GM12878 (cell line): ENCODE measurements around the gene NTRK3. TPM values are rescaled to one million over a fixed set of nuclear protein-coding genes. Genes with fewer than 3 reads are reported as not detected.

Experiments used
- ATAC-seq: fragments of 200-7000 bp; cut with Tn5 transposase; 3 replicates; pipeline ENCODE4 v1.9.1; 2020; ENCODE audit warnings: mild to moderate bottlenecking, moderate library complexity
- BruUV-seq: library from RNA; stranded (reverse); fragments of 400-500 nt; replicated peaks from 2 replicates; lab custom pipeline; 2021; lab: Mats Ljungman, UMichigan
- CTCF ChIA-PET: fragments of 300-600 bp; sonication (Branson Sonifier 250); formaldehyde crosslinking; extraction: SDS; loops from one replicate; lab custom pipeline; 2021; ENCODE audit warnings: inconsistent platforms; lab: Yijun Ruan, JAX
- POLR2A ChIA-PET: fragments of 350-600 bp; formaldehyde crosslinking; extraction: SDS; loops from one replicate; lab custom pipeline; 2021; ENCODE audit warnings: inconsistent platforms; lab: Charles Lee
- RAD21 ChIA-PET: fragments of 300-600 bp; sonication (Branson Sonifier 250); formaldehyde crosslinking; loops from one replicate; lab custom pipeline; 2023; ENCODE audit warnings: antibody characterized with exemption; ENCODE audit not compliant: unreplicated experiment; lab: Charles Lee
- SMC1A ChIA-PET: fragments of 300-600 bp; sonication (Branson Sonifier 250); formaldehyde crosslinking; loops from one replicate; lab custom pipeline; 2023; ENCODE audit not compliant: unreplicated experiment, uncharacterized antibody; lab: Charles Lee
- DNase-seq: peaks from one replicate; pipeline ENCODE4 v3.0.0-alpha.2; 2011; ENCODE audit warnings: low read depth, low spot score
- FAIRE-seq: peaks from 3 replicates; lab custom pipeline; 2011; peaks lifted over from hg19 to GRCh38; lab: Jason Lieb, UNC
- H2AFZ ChIP-seq: 2 replicates; pipeline ENCODE4 v1.6.0; 2011; ENCODE audit warnings: low read depth, low read length, control low read depth; ENCODE audit not compliant: control insufficient read depth
- H3K27ac ChIP-seq: 2 replicates; pipeline ENCODE4 v1.5.1; 2011; ENCODE audit warnings: control low read depth; ENCODE audit not compliant: control insufficient read depth, insufficient read depth
- H3K27me3 ChIP-seq, 2 experiments: replicated peaks in 1 of 2; 2 replicates each; pipeline versions ENCODE4 v1.6.0 to v1.6.1; 2011; ENCODE audit warnings: low read length in 1 of 2; ENCODE audit not compliant: control insufficient read depth in 2 of 2, insufficient read depth in 2 of 2
- H3K36me3 ChIP-seq, 2 experiments: 2 replicates each; pipeline ENCODE4 v1.5.1; 2011; ENCODE audit warnings: low read length in 1 of 2; ENCODE audit not compliant: control insufficient read depth in 2 of 2, insufficient read depth in 2 of 2
- H3K4me1 ChIP-seq: 2 replicates; pipeline ENCODE4 v1.6.1; 2011; ENCODE audit warnings: mild to moderate bottlenecking, low read length, moderate library complexity, mixed read lengths; ENCODE audit not compliant: control insufficient read depth, insufficient read depth
- H3K4me2 ChIP-seq: 2 replicates; pipeline ENCODE4 v1.6.0; 2011; ENCODE audit warnings: control low read depth; ENCODE audit not compliant: control insufficient read depth, insufficient read depth
- H3K4me3 ChIP-seq: fragments of 200-600 bp; sonication (generic); 2 replicates; pipeline ENCODE4 v1.5.1; 2016
- H3K79me2 ChIP-seq: 2 replicates; pipeline ENCODE4 v1.6.0; 2011; ENCODE audit warnings: low read length; ENCODE audit not compliant: control insufficient read depth, insufficient read depth
- H3K9ac ChIP-seq: 2 replicates; pipeline ENCODE4 v1.8.0; 2011; ENCODE audit warnings: low read length, control low read depth, mixed read lengths; ENCODE audit not compliant: control insufficient read depth, insufficient read depth
- H3K9me3 ChIP-seq: replicated peaks from 3 replicates; pipeline ENCODE4 v1.5.1; 2011; ENCODE audit warnings: mild to moderate bottlenecking, low read length; ENCODE audit not compliant: control insufficient read depth, insufficient read depth
- H4K20me1 ChIP-seq: 2 replicates; pipeline ENCODE4 v1.6.0; 2011; ENCODE audit not compliant: control insufficient read depth, insufficient read depth
- CBX5 ChIP-seq: sonication (generic); IDR thresholded peaks from 2 replicates; pipeline ENCODE4 v1.6.1; 2016; ENCODE audit warnings: low read depth, moderate library complexity, mild to moderate bottlenecking, inconsistent platforms
- FOXK2 ChIP-seq: fragments of 450-650 bp; IDR thresholded peaks from 2 replicates; pipeline ENCODE4 v1.6.1; 2017; ENCODE audit warnings: mild to moderate bottlenecking, moderate library complexity
- GABPA ChIP-seq: IDR thresholded peaks from 2 replicates; pipeline ENCODE4 v1.6.1; 2014; ENCODE audit warnings: antibody characterized with exemption, low read depth, mild to moderate bottlenecking, inconsistent platforms
- HCFC1 ChIP-seq: fragments of 150-350 bp; IDR thresholded peaks from 2 replicates; pipeline ENCODE4 v1.6.1; 2014; ENCODE audit warnings: low read length
- HDGF ChIP-seq: fragments of 450-650 bp; IDR thresholded peaks from 2 replicates; pipeline ENCODE4 v1.6.1; 2016; ENCODE audit warnings: antibody characterized with exemption
- IKZF1 ChIP-seq: fragments of 450-650 bp; conservative IDR thresholded peaks from 2 replicates; pipeline ENCODE4 v1.6.1; 2017; ENCODE audit warnings: antibody characterized with exemption, mild to moderate bottlenecking
- MYB ChIP-seq: fragments of 150-350 bp; IDR thresholded peaks from 2 replicates; pipeline ENCODE4 v1.6.1; 2014; ENCODE audit warnings: mild to moderate bottlenecking, low read depth, low read length, borderline replicate concordance
- SIN3A ChIP-seq: IDR thresholded peaks from 2 replicates; pipeline ENCODE4 v1.6.1; 2012; ENCODE audit warnings: low read depth, low read length, improper control_type of control experiment
- SREBF2 ChIP-seq: IDR thresholded peaks from 2 replicates; pipeline ENCODE4 v1.6.1; 2012; ENCODE audit warnings: mild to moderate bottlenecking, low read length
- SRF ChIP-seq, 2 experiments: IDR thresholded peaks; 2 replicates each; pipeline ENCODE4 v1.6.1; 2011; ENCODE audit warnings: low read depth in 2 of 2, low read length in 2 of 2, mild to moderate bottlenecking in 1 of 2, moderate library complexity in 1 of 2
- WRNIP1 ChIP-seq: IDR thresholded peaks from 2 replicates; pipeline ENCODE4 v1.6.1; 2011; ENCODE audit warnings: low read depth, low read length, improper control_type of control experiment, borderline replicate concordance
- YY1 ChIP-seq: IDR thresholded peaks from 2 replicates; pipeline ENCODE4 v1.6.1; 2011; ENCODE audit warnings: low read depth, mild to moderate bottlenecking, low read length
- WGBS: methylation state at CpG from one replicate; pipeline ENCODE4 v1.1.6; 2016; ENCODE audit warnings: low lambda C conversion rate; ENCODE audit not compliant: insufficient replicate concordance, insufficient coverage; ENCODE audit errors: missing lambda C conversion rate; 5-methylcytosine and 5-hydroxymethylcytosine counted together
- in situ Hi-C: fragments of 300-500 bp; cut with MboI; formaldehyde crosslinking; loops from 9 replicates; pipeline ENCODE4 v1.14.3; 2018; ENCODE audit warnings: mixed read lengths
- intact Hi-C: fragments of 100-400 bp; cut with micrococcal nuclease; formaldehyde crosslinking; loops from one replicate; pipeline ENCODE4 v1.14.2; 2022; ENCODE audit not compliant: unreplicated experiment
- polyA plus RNA-seq, 11 experiments: library from polyadenylated mRNA; depleted of rRNA in 4 of 11; unstranded in 6 of 11; stranded (reverse) in 5 of 11; fragments of >200 nt; fragmentation: Nextera tagmentation in 4 of 11; fragmentation: Illumina TruSeq in 1 of 11; extraction: Ambion mirVana in 4 of 11; extraction: Trizol in 1 of 11; gene quantifications; 1 replicate in 1 of 11; 2 replicates in 10 of 11; pipeline versions ENCODE4 v1.2.1 to v1.2.3, GENCODE V29; 2011 to 2016; ENCODE audit warnings: inconsistent platforms in 2 of 11, missing spikeins in 2 of 11, low read depth in 1 of 11
- total RNA-seq, 4 experiments: library from RNA; depleted of rRNA in 3 of 4; stranded (reverse); fragments of >200 nt in 3 of 4; fragmentation: Illumina TruSeq in 1 of 4; extraction: Trizol in 1 of 4; gene quantifications; 2 replicates each; pipeline versions ENCODE4 v1.2.1 to v1.2.3, GENCODE V29; 2013 to 2021
- TF ChIP-seq, protein P1 (sequence below): fragments of 450-650 bp; IDR thresholded peaks from 2 replicates; pipeline ENCODE4 v1.6.1; 2017; ENCODE audit warnings: low read depth, mild to moderate bottlenecking, moderate library complexity
- TF ChIP-seq, protein P2 (sequence below): IDR thresholded peaks from 2 replicates; pipeline ENCODE4 v1.6.1; 2012; ENCODE audit warnings: low read length, inconsistent platforms

Gene NTRK3
- total and polyA plus RNA-seq, 10 of the 15 experiments (the other 5 are each of a cell fraction or from before 2014, with no cell fraction given): not detected

DNA sequence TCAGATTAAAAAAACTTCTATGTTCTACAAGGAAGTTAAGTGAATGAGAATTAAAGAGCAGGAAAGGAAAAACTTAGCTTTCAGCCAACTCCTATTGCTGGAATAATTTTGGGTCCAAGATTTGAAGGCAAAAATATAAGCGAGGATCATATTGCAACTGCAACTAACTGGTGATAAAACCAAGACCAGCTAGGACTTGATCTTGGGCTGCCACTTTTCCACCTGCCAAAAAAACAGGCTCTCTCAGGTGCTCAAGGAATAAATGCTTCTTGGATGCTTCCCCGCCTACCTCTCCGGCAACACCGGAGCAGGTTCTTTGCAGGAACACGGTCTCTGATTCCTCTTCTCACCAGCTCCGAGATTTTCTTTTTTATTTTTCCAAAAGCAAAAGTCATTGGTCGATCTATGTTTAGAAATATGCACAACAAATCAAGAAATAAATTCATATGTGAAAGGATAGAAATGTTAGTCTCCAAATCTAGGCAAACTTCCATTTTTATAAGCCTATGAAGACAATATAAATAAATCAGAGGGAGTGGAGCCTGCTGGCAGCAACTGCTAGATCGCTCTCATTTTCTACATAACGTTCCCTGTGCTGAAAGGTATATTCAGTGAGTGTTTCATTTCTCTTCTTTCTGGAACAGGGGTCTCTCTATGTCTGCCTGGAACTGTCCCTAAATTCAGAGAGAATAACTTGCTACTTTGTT is 241.9 kb downstream of the NTRK3 start:
- ChIA-PET CTCF (no interaction called here), POLR2A (no interaction called here)
- Histone ChIP-seq H3K79me2 (no peaks in the 10 kb centered on the region), H3K36me3 (no peaks in the 10 kb centered on the region)
- TF ChIP-seq, protein P1, sequence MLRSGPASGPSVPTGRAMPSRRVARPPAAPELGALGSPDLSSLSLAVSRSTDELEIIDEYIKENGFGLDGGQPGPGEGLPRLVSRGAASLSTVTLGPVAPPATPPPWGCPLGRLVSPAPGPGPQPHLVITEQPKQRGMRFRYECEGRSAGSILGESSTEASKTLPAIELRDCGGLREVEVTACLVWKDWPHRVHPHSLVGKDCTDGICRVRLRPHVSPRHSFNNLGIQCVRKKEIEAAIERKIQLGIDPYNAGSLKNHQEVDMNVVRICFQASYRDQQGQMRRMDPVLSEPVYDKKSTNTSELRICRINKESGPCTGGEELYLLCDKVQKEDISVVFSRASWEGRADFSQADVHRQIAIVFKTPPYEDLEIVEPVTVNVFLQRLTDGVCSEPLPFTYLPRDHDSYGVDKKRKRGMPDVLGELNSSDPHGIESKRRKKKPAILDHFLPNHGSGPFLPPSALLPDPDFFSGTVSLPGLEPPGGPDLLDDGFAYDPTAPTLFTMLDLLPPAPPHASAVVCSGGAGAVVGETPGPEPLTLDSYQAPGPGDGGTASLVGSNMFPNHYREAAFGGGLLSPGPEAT: no peak
- TF ChIP-seq SIN3A: no peak
- TF ChIP-seq MYB: no peak
- TF ChIP-seq YY1: no peak
- no peak for TF ChIP-seq SRF (IDR thresholded peaks at IDR 0.05; ENCODE audit: low read depth in 2 of 2, low read length in 2 of 2)
- TF ChIP-seq IKZF1: no peak
- TF ChIP-seq, protein P2, sequence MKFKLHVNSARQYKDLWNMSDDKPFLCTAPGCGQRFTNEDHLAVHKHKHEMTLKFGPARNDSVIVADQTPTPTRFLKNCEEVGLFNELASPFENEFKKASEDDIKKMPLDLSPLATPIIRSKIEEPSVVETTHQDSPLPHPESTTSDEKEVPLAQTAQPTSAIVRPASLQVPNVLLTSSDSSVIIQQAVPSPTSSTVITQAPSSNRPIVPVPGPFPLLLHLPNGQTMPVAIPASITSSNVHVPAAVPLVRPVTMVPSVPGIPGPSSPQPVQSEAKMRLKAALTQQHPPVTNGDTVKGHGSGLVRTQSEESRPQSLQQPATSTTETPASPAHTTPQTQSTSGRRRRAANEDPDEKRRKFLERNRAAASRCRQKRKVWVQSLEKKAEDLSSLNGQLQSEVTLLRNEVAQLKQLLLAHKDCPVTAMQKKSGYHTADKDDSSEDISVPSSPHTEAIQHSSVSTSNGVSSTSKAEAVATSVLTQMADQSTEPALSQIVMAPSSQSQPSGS: no peak
- no peak for TF ChIP-seq HDGF
- no peak for TF ChIP-seq FOXK2
- TF ChIP-seq SREBF2: no peak
- TF ChIP-seq WRNIP1: no peak
- no peak for TF ChIP-seq CBX5
- no peak for TF ChIP-seq HCFC1
- TF ChIP-seq GABPA: no peak
- TF ChIP-seq, all 136 proteins: peak for 0
- FAIRE-seq (no peak), ATAC-seq (no peak), DNase-seq (no peak)
- Histone ChIP-seq H3K27ac (no peak overlapping the region), H3K4me1 (no peaks in the 10 kb centered on the region), H2AFZ (no peak overlapping the region), H3K4me2 (no peak overlapping the region), H3K27me3 (no peaks in the 10 kb centered on the region; a peak in 1 of 4 replicates), H3K4me3 (no peak overlapping the region), H3K9me3 (no peaks in the 10 kb centered on the region), H3K9ac (no peak overlapping the region), H4K20me1 (no peaks in the 10 kb centered on the region)
- in situ Hi-C loops: no loop called here
- SMC1A ChIA-PET: interaction anchor here (0.7 kb wide), 1 partner anchor 150 kb away, joined by 3 read pairs; no protein-coding TSS in a partner anchor
- intact Hi-C loops: no loop called here
- no TSS peak for BruUV-seq
- RAD21 ChIA-PET: no interaction called here
- WGBS: 20% methylated on average over 9 of the region's 9 CpGs
